ENCODE measurements around the gene SMYD3.

- TF ChIP-seq POLR2A (IDR thresholded peaks at IDR 0.05) (no peak), CTCF (IDR thresholded peaks at IDR 0.05) (no peak)
These were observed 699.8 kb downstream of the SMYD3 start for GRCh38 chr1:245807306-245807705.
